Glutamatergic neuron (in vitro differentiated cells): Measurements from ENCODE around the gene PNPO. TPM values are rescaled to one million over a fixed set of nuclear protein-coding genes. Genes with fewer than 3 reads are reported as not detected.
A peak's percentile ranks its signal among the peaks of the same experiment; 100 is the strongest.

Experiments
- DNase-seq: peaks from one replicate; pipeline ENCODE4 v3.0.0; 2022
- H3K27ac Mint-ChIP-seq: one replicate; pipeline ENCODE4 v1.8.0; 2020; ENCODE audit warnings: mild to moderate bottlenecking, mixed read lengths, inconsistent platforms; ENCODE audit not compliant: unreplicated experiment
- H3K27me3 Mint-ChIP-seq: one replicate; pipeline ENCODE4 v1.8.0; 2020; ENCODE audit warnings: mild to moderate bottlenecking, moderate library complexity, mixed read lengths, inconsistent platforms; ENCODE audit not compliant: unreplicated experiment
- H3K36me3 Mint-ChIP-seq: one replicate; pipeline ENCODE4 v1.8.0; 2020; ENCODE audit warnings: mild to moderate bottlenecking, mixed read lengths, inconsistent platforms; ENCODE audit not compliant: unreplicated experiment
- H3K4me1 Mint-ChIP-seq: one replicate; pipeline ENCODE4 v1.8.0; 2020; ENCODE audit warnings: mild to moderate bottlenecking, low read depth, mixed read lengths, inconsistent platforms; ENCODE audit not compliant: unreplicated experiment
- H3K4me3 Mint-ChIP-seq: one replicate; pipeline ENCODE4 v1.8.0; 2020; ENCODE audit warnings: mild to moderate bottlenecking, mixed read lengths, inconsistent platforms; ENCODE audit not compliant: unreplicated experiment
- H3K9me3 Mint-ChIP-seq: one replicate; pipeline ENCODE4 v1.8.0; 2020; ENCODE audit warnings: mild to moderate bottlenecking, moderate library complexity, mixed read lengths, inconsistent platforms; ENCODE audit not compliant: unreplicated experiment
- total RNA-seq: library from RNA; stranded (reverse); fragmentation: NEBNext Ultra II Directional; extraction: Animal tissue kit (Norgen Biotek cat#: 25700); gene quantifications from one replicate; pipeline ENCODE4 v1.2.1, GENCODE V29; 2021; ENCODE audit not compliant: unreplicated experiment
- TF ChIP-seq, protein P1 (sequence below): fragments of 200-600 bp; sonication (generic); IDR thresholded peaks from one replicate; pipeline ENCODE4 v1.5.0; 2021; ENCODE audit not compliant: partially characterized antibody, unreplicated experiment

PNPO gene
- total RNA-seq, 1 donor from 2014 or later, result 6.0 TPM

DNA sequence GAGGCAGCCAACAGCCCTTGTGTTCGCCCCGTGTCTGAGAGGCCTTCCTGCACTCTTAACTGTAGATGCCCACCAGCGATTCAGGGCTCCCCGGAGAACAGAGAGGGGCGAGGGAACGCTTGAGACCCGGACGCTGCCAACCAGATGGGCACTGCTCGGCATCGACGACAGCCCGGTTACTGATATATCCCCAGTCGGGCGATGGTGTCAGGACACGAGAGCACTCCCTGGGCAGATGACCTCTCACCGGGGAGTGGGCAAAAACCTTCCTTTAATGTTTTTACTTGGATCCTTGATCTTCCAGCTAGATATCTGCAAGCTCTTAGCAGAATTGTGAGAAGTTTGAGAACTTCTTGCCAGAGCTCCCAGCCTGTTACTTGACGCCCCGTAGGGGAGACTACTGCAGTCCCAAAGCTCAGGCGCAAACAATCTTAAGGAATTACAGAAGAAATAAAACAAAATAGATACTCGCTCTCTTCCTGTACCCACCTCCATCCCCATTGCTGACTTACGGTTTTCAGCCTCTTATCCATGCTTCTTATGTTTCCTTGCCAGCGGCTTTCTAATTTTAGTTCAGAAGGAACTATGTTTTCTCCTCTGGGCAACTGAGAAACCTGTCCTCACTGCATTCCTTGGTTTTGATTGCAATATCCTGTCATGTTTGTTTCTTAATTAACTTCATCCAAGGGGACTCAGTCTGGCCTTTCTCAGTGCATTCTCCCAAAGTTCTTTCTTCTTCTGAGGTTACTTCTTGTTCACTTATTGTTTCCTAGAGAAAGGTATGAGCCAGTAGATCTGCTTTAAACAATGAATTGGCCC is 44.5 kb upstream of the PNPO start:
- Mint-ChIP-seq H3K36me3 (peaks cover 5% of the 10 kb centered on the region), H3K4me1 (peaks cover 6% of the 10 kb centered on the region), H3K27ac (peak overlapping the region; percentile 46), H3K4me3 (peak overlapping the region; percentile 87), H3K27me3 (no peaks in the 10 kb centered on the region), H3K9me3 (peaks cover 6% of the 10 kb centered on the region)
- DNase-seq, result no peak
- TF ChIP-seq, protein P1, sequence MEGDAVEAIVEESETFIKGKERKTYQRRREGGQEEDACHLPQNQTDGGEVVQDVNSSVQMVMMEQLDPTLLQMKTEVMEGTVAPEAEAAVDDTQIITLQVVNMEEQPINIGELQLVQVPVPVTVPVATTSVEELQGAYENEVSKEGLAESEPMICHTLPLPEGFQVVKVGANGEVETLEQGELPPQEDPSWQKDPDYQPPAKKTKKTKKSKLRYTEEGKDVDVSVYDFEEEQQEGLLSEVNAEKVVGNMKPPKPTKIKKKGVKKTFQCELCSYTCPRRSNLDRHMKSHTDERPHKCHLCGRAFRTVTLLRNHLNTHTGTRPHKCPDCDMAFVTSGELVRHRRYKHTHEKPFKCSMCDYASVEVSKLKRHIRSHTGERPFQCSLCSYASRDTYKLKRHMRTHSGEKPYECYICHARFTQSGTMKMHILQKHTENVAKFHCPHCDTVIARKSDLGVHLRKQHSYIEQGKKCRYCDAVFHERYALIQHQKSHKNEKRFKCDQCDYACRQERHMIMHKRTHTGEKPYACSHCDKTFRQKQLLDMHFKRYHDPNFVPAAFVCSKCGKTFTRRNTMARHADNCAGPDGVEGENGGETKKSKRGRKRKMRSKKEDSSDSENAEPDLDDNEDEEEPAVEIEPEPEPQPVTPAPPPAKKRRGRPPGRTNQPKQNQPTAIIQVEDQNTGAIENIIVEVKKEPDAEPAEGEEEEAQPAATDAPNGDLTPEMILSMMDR, result no peak

DNA sequence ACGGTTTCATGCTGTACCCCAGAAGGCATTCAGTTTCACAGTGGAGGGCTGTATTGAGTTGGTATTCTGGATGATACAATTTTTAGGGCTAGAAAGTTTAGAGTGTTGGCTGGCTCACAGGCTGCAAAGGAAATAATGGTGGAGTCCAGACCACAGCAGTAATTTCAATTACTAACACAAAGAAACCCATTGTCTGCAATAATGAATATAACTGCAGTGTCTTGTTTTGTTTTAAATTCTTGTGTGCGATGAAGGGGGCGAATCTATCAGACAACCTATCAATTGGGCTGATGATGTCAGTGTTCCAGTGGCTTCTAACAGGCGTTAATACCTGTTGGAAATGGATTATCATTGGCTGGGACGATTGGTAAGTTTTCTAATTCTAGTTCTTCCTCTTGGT is 43.8 kb upstream of the PNPO start:
- Mint-ChIP-seq H3K36me3 (peaks cover 5% of the 10 kb centered on the region), H3K4me3 (peak overlapping the region; percentile 48), H3K4me1 (peaks cover 6% of the 10 kb centered on the region), H3K27ac (no peak overlapping the region), H3K9me3 (peaks cover 6% of the 10 kb centered on the region), H3K27me3 (no peaks in the 10 kb centered on the region)
- TF ChIP-seq, protein P1, result no peak
- no peak for DNase-seq

DNA sequence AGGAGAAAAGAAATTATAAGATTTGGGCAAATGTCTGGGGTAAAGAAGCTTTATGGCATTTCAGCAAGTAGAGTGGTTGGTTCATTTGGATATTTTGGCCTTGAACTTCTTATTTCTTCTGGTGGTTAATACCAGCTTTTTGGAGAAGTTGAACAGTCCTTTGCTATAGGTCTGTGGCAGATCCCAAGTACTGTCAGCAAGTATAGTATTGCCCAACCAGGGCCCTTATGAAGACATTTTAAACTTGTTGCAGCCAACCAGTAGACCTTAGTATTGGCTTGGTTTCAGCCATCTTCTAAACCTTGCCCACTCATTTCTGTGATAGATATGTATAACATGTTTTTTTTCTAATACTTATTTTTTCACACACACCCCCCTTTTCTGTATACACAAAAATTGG is 43.1 kb upstream of the PNPO start:
- H3K9me3 Mint-ChIP-seq, result peaks cover 7% of the 10 kb centered on the region
- no peak overlapping the region for H3K27ac Mint-ChIP-seq
- TF ChIP-seq, protein P1, result no peak
- H3K27me3 Mint-ChIP-seq, result no peaks in the 10 kb centered on the region
- no peak for DNase-seq
- peaks cover 6% of the 10 kb centered on the region for H3K4me1 Mint-ChIP-seq
- peak overlapping the region; percentile 48 for H3K4me3 Mint-ChIP-seq
- H3K36me3 Mint-ChIP-seq, result peaks cover 5% of the 10 kb centered on the region

DNA sequence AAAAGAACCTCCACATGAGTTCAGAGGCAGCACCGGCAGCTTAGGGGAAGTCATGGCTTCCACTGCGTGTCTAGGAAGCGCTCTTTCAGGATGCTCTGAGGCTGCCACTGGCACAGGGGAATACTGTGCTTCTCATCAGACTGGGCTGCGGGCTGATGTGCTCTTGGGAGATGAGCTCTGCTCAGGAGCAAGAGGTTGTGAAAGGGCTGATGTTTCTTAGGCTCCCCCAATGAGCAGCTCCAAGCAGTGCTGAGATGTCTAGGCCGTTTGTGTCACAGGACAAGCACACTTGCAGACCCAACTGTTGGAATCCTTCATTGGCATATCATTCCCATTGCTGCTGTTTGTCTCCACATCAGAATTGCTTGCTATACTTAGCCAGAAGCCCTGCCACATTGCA is 41.7 kb upstream of the PNPO start:
- Mint-ChIP-seq H3K27me3 (no peaks in the 10 kb centered on the region), H3K27ac (no peak overlapping the region), H3K4me3 (no peak overlapping the region), H3K36me3 (peaks cover 5% of the 10 kb centered on the region), H3K4me1 (peaks cover 6% of the 10 kb centered on the region), H3K9me3 (peaks cover 7% of the 10 kb centered on the region)
- DNase-seq, result no peak
- TF ChIP-seq, protein P1, result no peak

DNA sequence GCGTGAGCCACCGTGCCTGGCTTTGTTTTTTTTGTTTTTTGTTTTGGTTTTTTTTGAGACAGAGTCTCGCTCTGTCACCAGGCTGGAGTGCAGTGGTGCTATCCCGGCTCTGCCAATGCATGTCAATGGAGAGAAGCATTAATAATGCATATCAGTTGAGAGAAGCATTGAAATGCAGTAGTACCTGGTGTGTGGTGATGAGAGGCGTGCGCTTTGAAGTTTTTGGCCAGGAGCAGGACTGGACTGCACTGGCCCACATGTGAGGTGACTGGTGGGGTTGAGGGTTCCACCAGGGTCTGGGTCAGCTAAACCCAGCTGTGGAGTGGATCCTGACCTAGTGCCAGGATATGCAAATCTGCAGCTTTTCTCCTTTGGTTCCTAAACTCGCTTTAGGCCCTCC is 39.9 kb upstream of the PNPO start:
- no peak overlapping the region for H3K4me3 Mint-ChIP-seq
- peaks cover 5% of the 10 kb centered on the region for H3K36me3 Mint-ChIP-seq
- peaks cover 6% of the 10 kb centered on the region for H3K4me1 Mint-ChIP-seq
- no peaks in the 10 kb centered on the region for H3K27me3 Mint-ChIP-seq
- DNase-seq, result no peak
- no peak overlapping the region for H3K27ac Mint-ChIP-seq
- H3K9me3 Mint-ChIP-seq, result peaks cover 4% of the 10 kb centered on the region
- TF ChIP-seq, protein P1, result no peak
